SK-N-SH (cell line): Measurements from ENCODE around the gene NUDT7. TPM values are rescaled to one million over a fixed set of nuclear protein-coding genes. Genes with fewer than 3 reads are reported as not detected.

Experiments
- CTCF ChIA-PET: fragments of 300-600, 350-600 bp; formaldehyde crosslinking; extraction: SDS; loops from one replicate; lab custom pipeline; 2021; lab: Yijun Ruan, JAX
- POLR2A ChIA-PET: fragments of 350-600 bp; sonication (Branson Sonifier 250); formaldehyde crosslinking; extraction: SDS; loops from one replicate; lab custom pipeline; 2020; ENCODE audit warnings: antibody characterized with exemption, inconsistent platforms; lab: Yijun Ruan, JAX
- DNase-seq: peaks from one replicate; pipeline ENCODE4 v3.0.0; 2012
- H2AFZ ChIP-seq: fragments of 200-600 bp; sonication (generic); 2 replicates; pipeline ENCODE4 v1.8.1; 2016; ENCODE audit warnings: antibody characterized with exemption, mild to moderate bottlenecking, low read depth
- H3F3A ChIP-seq: fragments of 200-600 bp; sonication (generic); replicated peaks from 2 replicates; pipeline ENCODE3; 2016; ENCODE audit warnings: antibody characterized with exemption, mild to moderate bottlenecking; ENCODE audit not compliant: insufficient read depth
- H3K27ac ChIP-seq, 2 experiments: fragments of 200-500 bp in 1 of 2; fragments of 200-600 bp in 1 of 2; sonication (Bioruptor generic) in 1 of 2; sonication (generic), shearing (Covaris generic) in 1 of 2; 2 replicates each; pipeline versions ENCODE4 v1.5.1 to v1.6.1; 2014 to 2016; ENCODE audit warnings: low read depth in 2 of 2, inconsistent platforms in 1 of 2, low read length in 1 of 2, mild to moderate bottlenecking in 1 of 2, mixed read lengths in 1 of 2
- H3K27me3 ChIP-seq: fragments of 200-600 bp; sonication (generic), shearing (Covaris generic); 2 replicates; pipeline ENCODE4 v1.6.1; 2016; ENCODE audit warnings: mixed run types; ENCODE audit not compliant: insufficient read depth
- H3K36me3 ChIP-seq, 2 experiments: fragments of 200-500 bp in 1 of 2; fragments of 200-600 bp in 1 of 2; sonication (Bioruptor generic) in 1 of 2; sonication (generic) in 1 of 2; replicated peaks in 1 of 2; 2 replicates each; pipeline versions ENCODE3 to v1.5.1; 2014 to 2016; ENCODE audit warnings: low read length in 1 of 2, mild to moderate bottlenecking in 1 of 2; ENCODE audit not compliant: insufficient read depth in 2 of 2, control insufficient read depth in 1 of 2
- H3K4me1 ChIP-seq, 2 experiments: fragments of 200-500 bp in 1 of 2; fragments of 200-600 bp in 1 of 2; sonication (Bioruptor generic) in 1 of 2; sonication (generic), shearing (Covaris generic) in 1 of 2; 2 replicates each; pipeline versions ENCODE4 v1.5.1 to v1.6.1; 2014 to 2016; ENCODE audit warnings: low read depth in 1 of 2, low read length in 1 of 2, mixed run types in 1 of 2; ENCODE audit not compliant: insufficient read depth in 2 of 2, control insufficient read depth in 1 of 2
- H3K4me2 ChIP-seq: fragments of 200-600 bp; sonication (generic), shearing (Covaris generic); 2 replicates; pipeline ENCODE4 v1.6.1; 2017; ENCODE audit warnings: mixed run types
- H3K4me3 ChIP-seq, 2 experiments: fragments of 200-500 bp in 1 of 2; fragments of 200-600 bp in 1 of 2; sonication (Bioruptor generic) in 1 of 2; sonication (generic), shearing (Covaris generic) in 1 of 2; 2 replicates each; pipeline versions ENCODE4 v1.5.1 to v1.8.1; 2014 to 2016; ENCODE audit warnings: low read depth in 2 of 2, inconsistent platforms in 1 of 2, low read length in 1 of 2, mild to moderate bottlenecking in 1 of 2, mixed read lengths in 1 of 2, moderate library complexity in 1 of 2
- H3K79me2 ChIP-seq: fragments of 200-600 bp; sonication (generic); 2 replicates; pipeline ENCODE4 v1.8.1; 2017; ENCODE audit warnings: mild to moderate bottlenecking; ENCODE audit not compliant: insufficient read depth
- H3K9ac ChIP-seq: fragments of 200-600 bp; sonication (generic); 2 replicates; pipeline ENCODE4 v1.6.1; 2017; ENCODE audit warnings: mixed run types
- H3K9me2 ChIP-seq: fragments of 200-600 bp; sonication (generic); 2 replicates; pipeline ENCODE4 v1.6.1; 2017; ENCODE audit warnings: mixed run types
- H3K9me3 ChIP-seq: fragments of 200-600 bp; sonication (generic); 2 replicates; pipeline ENCODE4 v1.6.1; 2017; ENCODE audit warnings: mixed run types, mild to moderate bottlenecking, moderate library complexity
- H4K20me1 ChIP-seq: fragments of 200-600 bp; sonication (generic); 2 replicates; pipeline ENCODE4 v1.6.1; 2017; ENCODE audit warnings: mild to moderate bottlenecking, mixed run types; ENCODE audit not compliant: insufficient read depth
- EP300 ChIP-seq, 2 experiments: IDR thresholded peaks; 2 replicates each; pipeline versions ENCODE4 v1.4.0 to v1.6.1; 2012; ENCODE audit warnings: borderline replicate concordance in 1 of 2, low read depth in 1 of 2, low read length in 1 of 2
- GABPA ChIP-seq: IDR thresholded peaks from 2 replicates; pipeline ENCODE4 v1.4.0; 2012; ENCODE audit warnings: low read depth, mild to moderate bottlenecking
- GATA2 ChIP-seq: sonication (generic); formaldehyde crosslinking; IDR thresholded peaks from 2 replicates; pipeline ENCODE4 v1.5.0; 2020; ENCODE audit warnings: mild to moderate bottlenecking, missing genetic modification reagents
- JUND ChIP-seq: IDR thresholded peaks from 2 replicates; pipeline ENCODE4 v1.4.0; 2012
- MEF2A ChIP-seq: IDR thresholded peaks from 2 replicates; pipeline ENCODE4 v1.4.0; 2012; ENCODE audit warnings: low read depth, borderline replicate concordance
- NRF1 ChIP-seq: IDR thresholded peaks from 2 replicates; pipeline ENCODE4 v1.6.1; 2012; ENCODE audit warnings: low read depth, mild to moderate bottlenecking, low read length
- PBX3 ChIP-seq: IDR thresholded peaks from 2 replicates; pipeline ENCODE4; 2012
- POLR2AphosphoS5 ChIP-seq: IDR thresholded peaks from 2 replicates; pipeline ENCODE4 v1.6.1; 2012; ENCODE audit warnings: low read depth, low read length
- RXRA ChIP-seq: IDR thresholded peaks from 2 replicates; pipeline ENCODE4 v1.4.0; 2012; ENCODE audit warnings: low read depth, mild to moderate bottlenecking, borderline replicate concordance
- SIN3A ChIP-seq: IDR thresholded peaks from 2 replicates; pipeline ENCODE4 v1.6.1; 2012; ENCODE audit warnings: low read depth, mild to moderate bottlenecking, low read length, moderate library complexity, borderline replicate concordance
- TCF12 ChIP-seq: IDR thresholded peaks from 2 replicates; pipeline ENCODE4 v1.4.0; 2012
- YY1 ChIP-seq: IDR thresholded peaks from 2 replicates; pipeline ENCODE4 v1.4.0; 2012; ENCODE audit warnings: low read depth, mild to moderate bottlenecking
- WGBS: methylation state at CpG from one replicate; pipeline ENCODE4 v1.1.6; 2017; ENCODE audit warnings: low lambda C conversion rate; 5-methylcytosine and 5-hydroxymethylcytosine counted together
- polyA plus RNA-seq, 3 experiments: library from polyadenylated mRNA; depleted of rRNA; stranded (reverse); fragments of >200 nt; gene quantifications; 2 replicates each; pipeline ENCODE4 v1.2.3, GENCODE V29; 2012
- TF ChIP-seq, protein P1 (sequence below): fragments of 150-350 bp; IDR thresholded peaks from 2 replicates; pipeline ENCODE4 v1.6.1; 2017; ENCODE audit warnings: antibody characterized with exemption, low read length, low read depth, borderline replicate concordance

Gene NUDT7
- polyA plus RNA-seq, 1 of the 3 experiments (the other 2 are of a cell fraction), result 11.4 TPM

- Histone ChIP-seq H3K4me1 (peaks cover 0 to 10% of the 10 kb centered on the region in 2 experiments; a peak in 1 of 4 replicates), H3K9ac (no peak overlapping the region), H2AFZ (no peak overlapping the region), H3K4me3 (no peak overlapping the region), H3K9me3 (no peaks in the 10 kb centered on the region), H3K79me2 (no peaks in the 10 kb centered on the region), H3K4me2 (no peak overlapping the region), H3K36me3 (no peaks in the 10 kb centered on the region), H3K27me3 (no peaks in the 10 kb centered on the region), H3F3A (no peaks in the 10 kb centered on the region), H3K9me2 (no peaks in the 10 kb centered on the region), H3K27ac (no peak overlapping the region; a peak in 1 of 4 replicates), H4K20me1 (no peaks in the 10 kb centered on the region)
- TF ChIP-seq PBX3, result peak; percentile 32; the same call in 1 of the 2 replicates
- no peak for TF ChIP-seq POLR2AphosphoS5
- no peak for TF ChIP-seq MEF2A
- no peak for TF ChIP-seq SIN3A
- TF ChIP-seq RXRA, result peak; percentile 73; the same call in 1 of the 2 replicates
- peak; percentile 58 for TF ChIP-seq JUND
- TF ChIP-seq GABPA, result no peak
- peak in 1 of 2 experiments; percentile 15; a peak in 1 of 4 replicates for TF ChIP-seq EP300 (IDR thresholded peaks at IDR 0.05; ENCODE audit: borderline replicate concordance in 1 of 2, low read depth in 1 of 2, low read length in 1 of 2)
- TF ChIP-seq, protein P1, sequence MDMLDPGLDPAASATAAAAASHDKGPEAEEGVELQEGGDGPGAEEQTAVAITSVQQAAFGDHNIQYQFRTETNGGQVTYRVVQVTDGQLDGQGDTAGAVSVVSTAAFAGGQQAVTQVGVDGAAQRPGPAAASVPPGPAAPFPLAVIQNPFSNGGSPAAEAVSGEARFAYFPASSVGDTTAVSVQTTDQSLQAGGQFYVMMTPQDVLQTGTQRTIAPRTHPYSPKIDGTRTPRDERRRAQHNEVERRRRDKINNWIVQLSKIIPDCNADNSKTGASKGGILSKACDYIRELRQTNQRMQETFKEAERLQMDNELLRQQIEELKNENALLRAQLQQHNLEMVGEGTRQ, result no peak
- TF ChIP-seq TCF12, result peak; percentile 64
- TF ChIP-seq NRF1, result no peak
- DNase-seq, result no peak
- WGBS, result 27% methylated on average over 1 of the region's 1 CpG
- ChIA-PET POLR2A (no interaction called here), CTCF (interaction anchor here (1.5 kb wide), 1 partner anchor 10 kb away, joined by 7 read pairs; no protein-coding TSS in a partner anchor)
Observed at GRCh38 chr16:77760800-77761199, 38.5 kb downstream of the NUDT7 start.

GRCh38 chr16:77761204-77761603 lies 38.9 kb downstream of the NUDT7 start:
- peak; percentile 45; the same call in 1 of the 2 replicates for TF ChIP-seq GATA2 (CRISPR knock-in tag)
- TF ChIP-seq SIN3A, result no peak
- no peak for TF ChIP-seq YY1
- H3K9me3 ChIP-seq, result no peaks in the 10 kb centered on the region
- peaks cover 0 to 10% of the 10 kb centered on the region in 2 experiments; a peak in 1 of 4 replicates for H3K4me1 ChIP-seq
- H3K79me2 ChIP-seq, result no peaks in the 10 kb centered on the region
- ChIA-PET CTCF (interaction anchor here (0.7 to 1.5 kb wide), 2 partner anchors 10 to 346 kb away, joined by 3 to 7 read pairs; no protein-coding TSS in a partner anchor), POLR2A (no interaction called here)
- no peaks in the 10 kb centered on the region for H3K36me3 ChIP-seq
- H4K20me1 ChIP-seq, result no peaks in the 10 kb centered on the region
- no peaks in the 10 kb centered on the region for H3K27me3 ChIP-seq
- no peak for DNase-seq
- 64% methylated on average over 1 of the region's 1 CpG for WGBS
- H3K4me2 ChIP-seq, result no peak overlapping the region
- H3K27ac ChIP-seq, result no peak overlapping the region
- H3K9ac ChIP-seq, result no peak overlapping the region
- H3F3A ChIP-seq, result no peaks in the 10 kb centered on the region
- no peak overlapping the region for H3K4me3 ChIP-seq
- no peaks in the 10 kb centered on the region for H3K9me2 ChIP-seq
- H2AFZ ChIP-seq, result no peak overlapping the region
